ENCODE results near the gene AOPEP.

- no peak for TF ChIP-seq CTCF (conservative IDR thresholded peaks at IDR 0.05 in 1 of 2, IDR thresholded peaks at IDR 0.05 in 1 of 2; ENCODE audit: low read depth in 1 of 2, low read length in 2 of 2)
- TF ChIP-seq EZH2 (IDR thresholded peaks at IDR 0.05; ENCODE audit: low read length, missing control alignments): no peak
These were observed 42.3 kb downstream of the AOPEP start for GRCh38 chr9:94768766-94769165.
